Measurements from ENCODE around the gene KCNQ2. TPM values are rescaled to one million over a fixed set of nuclear protein-coding genes. Genes with fewer than 3 reads are reported as not detected.

KCNQ2 gene
- total and polyA plus RNA-seq, 12 donors, result 0.69 to 81.6 (median 10.3) TPM; not detected in 3

GRCh38 chr20:63422653-63423052, 49.8 kb downstream of the KCNQ2 start:
- intact Hi-C loops (cut with DNase I), result no loop called here
- no peak for TF ChIP-seq POLR2A (IDR thresholded peaks at IDR 0.05)
- no peak for TF ChIP-seq CTCF (IDR thresholded peaks at IDR 0.05)

GRCh38 chr20:63421913-63422312, 50.5 kb downstream of the KCNQ2 start:
- H3K27ac ChIP-seq, result no peak overlapping the region
- H3K27me3 ChIP-seq, result no peaks in the 10 kb centered on the region
- intact Hi-C loops (cut with DNase I), result no loop called here
- H3K36me3 ChIP-seq (replicated peaks in 1 of 2), result no peaks in the 10 kb centered on the region
- H3K9me3 ChIP-seq (replicated peaks in 1 of 3), result no peaks in the 10 kb centered on the region
- DNase-seq, result no peak
- H3K4me3 ChIP-seq, result no peak overlapping the region
- 80 to 81% methylated on average over 17 of the region's 17 CpGs; no CpG with 5 or more reads in 2 of the 4 donors for WGBS, 4 donors
- no peak for TF ChIP-seq POLR2A (IDR thresholded peaks at IDR 0.05)
- TF ChIP-seq CTCF (IDR thresholded peaks at IDR 0.05), result no peak
- H3K4me1 ChIP-seq (replicated peaks in 1 of 2), result no peaks in the 10 kb centered on the region

More at GRCh38 chr20:63422653-63423052, 49.8 kb downstream of the KCNQ2 start:
- Histone ChIP-seq H3K36me3 (replicated peaks in 1 of 2) (no peaks in the 10 kb centered on the region), H3K27me3 (no peaks in the 10 kb centered on the region), H3K9me3 (replicated peaks in 1 of 3) (no peaks in the 10 kb centered on the region), H3K4me3 (no peak overlapping the region), H3K27ac (no peak overlapping the region), H3K4me1 (replicated peaks in 1 of 2) (no peaks in the 10 kb centered on the region)
- WGBS, 4 donors, result 76 to 84% (median 80%) methylated on average over 13 to 25 of the region's 25 CpGs
- DNase-seq, result no peak

GRCh38 chr20:63421094-63421692, 51.3 kb downstream of the KCNQ2 start:
- H3K27ac ChIP-seq, result no peak overlapping the region
- H3K36me3 ChIP-seq (replicated peaks in 1 of 2), result no peaks in the 10 kb centered on the region
- H3K9me3 ChIP-seq (replicated peaks in 1 of 3), result no peaks in the 10 kb centered on the region
- no peaks in the 10 kb centered on the region for H3K4me1 ChIP-seq (replicated peaks in 1 of 2)
- intact Hi-C loops (cut with DNase I), result no loop called here
- H3K4me3 ChIP-seq, result no peak overlapping the region
- 66 to 80% (median 74%) methylated on average over 18 to 29 of the region's 29 CpGs for WGBS, 4 donors
- no peaks in the 10 kb centered on the region for H3K27me3 ChIP-seq
- DNase-seq, result no peak
- TF ChIP-seq CTCF (IDR thresholded peaks at IDR 0.05) (no peak), POLR2A (IDR thresholded peaks at IDR 0.05) (no peak)

- H3K27me3 ChIP-seq, result no peaks in the 10 kb centered on the region
Measured at GRCh38 chr20:63420359-63421093, 51.9 kb downstream of the KCNQ2 start.

More at GRCh38 chr20:63420359-63421093, 51.9 kb downstream of the KCNQ2 start:
- no peak for DNase-seq
- TF ChIP-seq CTCF (IDR thresholded peaks at IDR 0.05), result no peak
- no peak for TF ChIP-seq POLR2A (IDR thresholded peaks at IDR 0.05)
- no peaks in the 10 kb centered on the region for H3K36me3 ChIP-seq (replicated peaks in 1 of 2)
- intact Hi-C loops (cut with DNase I), result no loop called here
- H3K27ac ChIP-seq, result no peak overlapping the region
- no peaks in the 10 kb centered on the region for H3K9me3 ChIP-seq (replicated peaks in 1 of 3)
- H3K4me3 ChIP-seq, result no peak overlapping the region
- WGBS, 4 donors, result 70 to 85% (median 79%) methylated on average over 6 to 34 of the region's 34 CpGs
- no peaks in the 10 kb centered on the region for H3K4me1 ChIP-seq (replicated peaks in 1 of 2)

Measured in adrenal gland (tissue), 12 donors.